Suppressor macrophage (primary cell): Measurements from ENCODE around the gene FYN.
"Not testable (repeated sequence)": the region's sequence is repeated elsewhere in the genome, so short reads cannot be mapped to it uniquely, and the experiment has no call there.

Source experiments
- DNase-seq, 4 experiments: peaks; one replicate each; pipeline ENCODE4 v3.0.0-alpha.2; 2020 to 2022

Gene FYN

GRCh38 chr6:111850295-111850937 is 22.8 kb downstream of the FYN start:
- DNase-seq, result no peak

- DNase-seq, result no peak
Measured at GRCh38 chr6:111849298-111849697, 24.0 kb downstream of the FYN start.

- no peak for DNase-seq
Measured at GRCh38 chr6:111848262-111848812, 24.9 kb downstream of the FYN start.

- peak in 1 of 4 experiments; percentile 14 for DNase-seq
Measured at GRCh38 chr6:111846492-111847409, 26.5 kb downstream of the FYN start.

GRCh38 chr6:111846066-111846465 is 27.2 kb downstream of the FYN start:
- no peak for DNase-seq

GRCh38 chr6:111845441-111845871 is 27.8 kb downstream of the FYN start:
- DNase-seq, result peak; percentile 55 to 82 (median 74)

GRCh38 chr6:111844921-111845320 is 28.3 kb downstream of the FYN start:
- peak in 3 of 4 experiments; percentile 44 to 51 (median 49) for DNase-seq

GRCh38 chr6:111844376-111844775 is 28.9 kb downstream of the FYN start:
- DNase-seq, result no peak

- DNase-seq, result peak in 3 of 4 experiments; percentile 40 to 54 (median 40)
Measured at GRCh38 chr6:111843347-111844147, 29.7 kb downstream of the FYN start.

GRCh38 chr6:111842891-111843290 is 30.4 kb downstream of the FYN start:
- DNase-seq, result no peak

- no peak for DNase-seq
Measured at GRCh38 chr6:111842271-111842822, 30.9 kb downstream of the FYN start.

GRCh38 chr6:111841822-111842221 is 31.4 kb downstream of the FYN start:
- peak; percentile 77 to 90 (median 84) for DNase-seq

- DNase-seq, result no peak
Measured at GRCh38 chr6:111840803-111841202, 32.4 kb downstream of the FYN start.

GRCh38 chr6:111838749-111839484 is 34.3 kb downstream of the FYN start:
- DNase-seq, result no peak

- DNase-seq, result no peak
Measured at GRCh38 chr6:111837641-111838500, 35.4 kb downstream of the FYN start.

- DNase-seq, result no peak
Measured at GRCh38 chr6:111837007-111837406, 36.2 kb downstream of the FYN start.

GRCh38 chr6:111835807-111836206 is 37.4 kb downstream of the FYN start:
- no peak for DNase-seq

- DNase-seq, result not testable (repeated sequence)
Measured at GRCh38 chr6:111835398-111835797, 37.9 kb downstream of the FYN start.

GRCh38 chr6:111834356-111834755 is 38.9 kb downstream of the FYN start:
- DNase-seq, result no peak

- no peak for DNase-seq
Measured at GRCh38 chr6:111832833-111833418, 40.3 kb downstream of the FYN start.
